ENCODE data around the gene RPS4Y2.

The RPS4Y2 gene

GRCh38 chrY:20746919-20747318 lies 9.0 kb upstream of the RPS4Y2 start:
- Histone ChIP-seq H3K36me3 (ENCODE audit: control insufficient read depth in 4 of 4, insufficient read depth in 4 of 4, low read length in 3 of 4) (no peaks in the 10 kb centered on the region), H3K9me3 (ENCODE audit: control extremely low read depth in 1 of 5, control insufficient read depth in 4 of 5, insufficient read depth in 2 of 5, low read depth in 1 of 5, low read length in 4 of 5) (no peaks in the 10 kb centered on the region), H3K27ac (ENCODE audit: insufficient read depth in 1 of 2, low read depth in 1 of 2, low read length in 2 of 2, poor library complexity in 1 of 2, severe bottlenecking in 2 of 2) (no peak overlapping the region), H3K4me3 (ENCODE audit: control insufficient read depth in 1 of 7, extremely low read depth in 1 of 7, insufficient read depth in 4 of 7, low read depth in 2 of 7, low read length in 6 of 7) (no peak overlapping the region), H3K4me1 (ENCODE audit: control extremely low read depth in 1 of 4, control insufficient read depth in 4 of 4, insufficient read depth in 4 of 4, low read length in 3 of 4) (peaks cover 0 to 36% (median 2%) of the 10 kb centered on the region in 4 experiments), H3K27me3 (replicated peaks in 2 of 5; ENCODE audit: control insufficient read depth in 4 of 5, insufficient read depth in 5 of 5, low read length in 4 of 5) (no peaks in the 10 kb centered on the region)
- CTCF ChIA-PET = no interaction called here
- no CpG with 5 or more reads among the region's 2 CpGs for WGBS (ENCODE audit: insufficient coverage)
- POLR2A ChIA-PET = no interaction called here
- DNase-seq = no peak

DNA sequence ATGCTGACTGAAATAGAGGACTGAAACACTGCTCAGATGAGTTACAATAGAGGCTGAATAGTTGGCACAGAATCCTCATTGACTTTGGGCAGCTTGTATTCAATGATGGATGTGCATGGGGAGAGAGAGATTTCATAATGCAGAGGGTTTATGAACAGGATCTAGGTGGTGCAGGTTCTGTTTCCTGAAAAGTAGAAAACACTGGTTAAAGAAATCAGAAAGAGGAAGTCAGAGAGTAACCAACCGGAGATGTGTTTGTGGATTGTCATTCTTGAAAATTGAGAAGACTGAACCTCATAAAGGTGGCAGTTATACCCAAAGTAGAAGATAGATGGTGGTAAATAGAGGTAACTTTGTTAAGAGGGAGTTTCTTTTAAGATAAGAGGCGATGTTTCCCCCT lies 8.0 kb downstream of the RPS4Y2 start:
- ChIA-PET POLR2A (no interaction called here), CTCF (interaction anchor here (1.2 kb wide), 1 partner anchor 19 kb away, joined by 3 read pairs; no protein-coding TSS in a partner anchor)
- Histone ChIP-seq H3K4me3 (ENCODE audit: control insufficient read depth in 1 of 7, extremely low read depth in 1 of 7, insufficient read depth in 4 of 7, low read depth in 2 of 7, low read length in 6 of 7) (no peak overlapping the region), H3K9me3 (ENCODE audit: control extremely low read depth in 1 of 5, control insufficient read depth in 4 of 5, insufficient read depth in 2 of 5, low read depth in 1 of 5, low read length in 4 of 5) (no peaks in the 10 kb centered on the region), H3K36me3 (ENCODE audit: control insufficient read depth in 4 of 4, insufficient read depth in 4 of 4, low read length in 3 of 4) (no peaks in the 10 kb centered on the region), H3K27ac (ENCODE audit: insufficient read depth in 1 of 2, low read depth in 1 of 2, low read length in 2 of 2, poor library complexity in 1 of 2, severe bottlenecking in 2 of 2) (no peak overlapping the region), H3K4me1 (ENCODE audit: control extremely low read depth in 1 of 4, control insufficient read depth in 4 of 4, insufficient read depth in 4 of 4, low read length in 3 of 4) (peaks cover 0 to 30% (median 0%) of the 10 kb centered on the region in 4 experiments), H3K27me3 (replicated peaks in 2 of 5; ENCODE audit: control insufficient read depth in 4 of 5, insufficient read depth in 5 of 5, low read length in 4 of 5) (no peaks in the 10 kb centered on the region)
- peak in 1 of 3 donors; percentile 50 for DNase-seq
- WGBS (ENCODE audit: insufficient coverage) = no CpG with 5 or more reads among the region's 2 CpGs

DNA sequence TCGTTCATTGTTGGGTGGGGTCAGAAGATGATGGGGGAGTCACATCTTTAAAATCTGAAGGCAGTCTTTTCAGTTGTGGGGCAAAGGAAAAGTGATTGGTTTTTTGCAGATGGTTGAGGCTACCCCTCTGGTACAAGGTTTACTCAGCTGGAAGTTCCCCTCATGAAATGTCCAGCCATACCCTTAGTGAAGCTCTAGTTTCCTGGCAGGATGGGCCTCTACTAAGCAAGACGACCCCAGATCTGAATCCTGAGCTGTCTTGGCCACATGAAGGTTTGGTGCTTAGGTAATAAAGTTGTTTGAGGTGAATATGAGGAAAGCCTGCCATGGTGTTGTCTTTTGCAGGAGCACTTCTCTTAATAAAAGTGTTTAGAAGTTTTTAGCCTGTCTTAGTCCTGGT lies 9.2 kb downstream of the RPS4Y2 start:
- no CpG with 5 or more reads among the region's 2 CpGs for WGBS (ENCODE audit: insufficient coverage)

GRCh38 chrY:20770755-20771154 lies 14.8 kb downstream of the RPS4Y2 start:
- CTCF ChIA-PET = no interaction called here
- no peak overlapping the region for H3K4me3 ChIP-seq (ENCODE audit: control insufficient read depth in 1 of 7, extremely low read depth in 1 of 7, insufficient read depth in 4 of 7, low read depth in 2 of 7, low read length in 6 of 7)
- H3K9me3 ChIP-seq (ENCODE audit: control extremely low read depth in 1 of 5, control insufficient read depth in 4 of 5, insufficient read depth in 2 of 5, low read depth in 1 of 5, low read length in 4 of 5) = no peaks in the 10 kb centered on the region
- no peaks in the 10 kb centered on the region for H3K4me1 ChIP-seq (ENCODE audit: control extremely low read depth in 1 of 4, control insufficient read depth in 4 of 4, insufficient read depth in 4 of 4, low read length in 3 of 4)
- POLR2A ChIA-PET = no interaction called here
- no peaks in the 10 kb centered on the region for H3K27me3 ChIP-seq (replicated peaks in 2 of 5; ENCODE audit: control insufficient read depth in 4 of 5, insufficient read depth in 5 of 5, low read length in 4 of 5)
- no peak for DNase-seq
- no peaks in the 10 kb centered on the region for H3K36me3 ChIP-seq (ENCODE audit: control insufficient read depth in 4 of 4, insufficient read depth in 4 of 4, low read length in 3 of 4)
- WGBS (ENCODE audit: insufficient coverage) = no CpG with 5 or more reads among the region's 3 CpGs
- H3K27ac ChIP-seq (ENCODE audit: insufficient read depth in 1 of 2, low read depth in 1 of 2, low read length in 2 of 2, poor library complexity in 1 of 2, severe bottlenecking in 2 of 2) = no peak overlapping the region

More for the DNA sequence above, 9.2 kb downstream of the RPS4Y2 start:
- ChIA-PET POLR2A (no interaction called here), CTCF (no interaction called here)
- H3K27me3 ChIP-seq (replicated peaks in 2 of 5; ENCODE audit: control insufficient read depth in 4 of 5, insufficient read depth in 5 of 5, low read length in 4 of 5) = no peaks in the 10 kb centered on the region
- peaks cover 0 to 30% (median 0%) of the 10 kb centered on the region in 4 experiments for H3K4me1 ChIP-seq (ENCODE audit: control extremely low read depth in 1 of 4, control insufficient read depth in 4 of 4, insufficient read depth in 4 of 4, low read length in 3 of 4)
- no peaks in the 10 kb centered on the region for H3K36me3 ChIP-seq (ENCODE audit: control insufficient read depth in 4 of 4, insufficient read depth in 4 of 4, low read length in 3 of 4)
- no peak for DNase-seq
- no peak overlapping the region for H3K27ac ChIP-seq (ENCODE audit: insufficient read depth in 1 of 2, low read depth in 1 of 2, low read length in 2 of 2, poor library complexity in 1 of 2, severe bottlenecking in 2 of 2)
- H3K4me3 ChIP-seq (ENCODE audit: control insufficient read depth in 1 of 7, extremely low read depth in 1 of 7, insufficient read depth in 4 of 7, low read depth in 2 of 7, low read length in 6 of 7) = no peak overlapping the region
- H3K9me3 ChIP-seq (ENCODE audit: control extremely low read depth in 1 of 5, control insufficient read depth in 4 of 5, insufficient read depth in 2 of 5, low read depth in 1 of 5, low read length in 4 of 5) = no peaks in the 10 kb centered on the region

- POLR2A ChIA-PET = no interaction called here
Observed at GRCh38 chrY:20776104-20776503, 20.2 kb downstream of the RPS4Y2 start.

DNA sequence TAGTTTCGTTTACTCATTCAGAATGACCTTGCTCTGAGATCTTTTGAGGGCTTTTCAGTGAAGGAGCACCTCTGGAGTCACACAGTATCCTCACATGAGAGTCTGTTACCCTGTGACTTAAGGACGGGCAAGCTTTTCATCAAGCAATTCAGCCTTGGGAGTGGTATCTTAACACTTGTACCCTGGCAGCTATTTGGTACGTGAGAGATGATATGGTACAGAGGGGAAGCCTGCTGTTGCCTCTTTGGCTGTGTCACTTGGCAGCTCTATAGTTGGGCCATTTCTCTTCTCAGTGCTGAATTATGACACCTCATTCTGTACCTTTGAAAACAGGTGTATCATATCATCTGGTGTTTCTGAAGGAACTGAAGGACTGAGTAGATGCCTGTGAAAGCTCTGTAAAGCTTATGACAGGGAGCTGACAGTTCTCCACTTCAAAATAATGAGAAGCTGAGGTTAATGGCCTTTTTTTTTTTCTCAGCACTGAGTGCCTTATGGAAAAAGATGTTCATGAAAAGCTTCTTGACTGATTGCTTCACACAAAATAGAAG lies 24.3 kb downstream of the RPS4Y2 start:
- CTCF ChIA-PET = no interaction called here
- Histone ChIP-seq H3K27ac (ENCODE audit: insufficient read depth in 1 of 2, low read depth in 1 of 2, low read length in 2 of 2, poor library complexity in 1 of 2, severe bottlenecking in 2 of 2) (no peak overlapping the region), H3K4me3 (ENCODE audit: control insufficient read depth in 1 of 7, extremely low read depth in 1 of 7, insufficient read depth in 4 of 7, low read depth in 2 of 7, low read length in 6 of 7) (no peak overlapping the region), H3K36me3 (ENCODE audit: control insufficient read depth in 4 of 4, insufficient read depth in 4 of 4, low read length in 3 of 4) (no peaks in the 10 kb centered on the region), H3K9me3 (ENCODE audit: control extremely low read depth in 1 of 5, control insufficient read depth in 4 of 5, insufficient read depth in 2 of 5, low read depth in 1 of 5, low read length in 4 of 5) (no peaks in the 10 kb centered on the region), H3K4me1 (ENCODE audit: control extremely low read depth in 1 of 4, control insufficient read depth in 4 of 4, insufficient read depth in 4 of 4, low read length in 3 of 4) (peaks cover 0 to 2% (median 0%) of the 10 kb centered on the region in 4 experiments), H3K27me3 (replicated peaks in 2 of 5; ENCODE audit: control insufficient read depth in 4 of 5, insufficient read depth in 5 of 5, low read length in 4 of 5) (no peaks in the 10 kb centered on the region)
- DNase-seq = no peak
- WGBS (ENCODE audit: insufficient coverage) = no CpG with 5 or more reads among the region's 3 CpGs
- POLR2A ChIA-PET = no interaction called here

More at GRCh38 chrY:20776104-20776503, 20.2 kb downstream of the RPS4Y2 start:
- Histone ChIP-seq H3K27ac (ENCODE audit: insufficient read depth in 1 of 2, low read depth in 1 of 2, low read length in 2 of 2, poor library complexity in 1 of 2, severe bottlenecking in 2 of 2) (no peak overlapping the region), H3K9me3 (ENCODE audit: control extremely low read depth in 1 of 5, control insufficient read depth in 4 of 5, insufficient read depth in 2 of 5, low read depth in 1 of 5, low read length in 4 of 5) (no peaks in the 10 kb centered on the region), H3K36me3 (ENCODE audit: control insufficient read depth in 4 of 4, insufficient read depth in 4 of 4, low read length in 3 of 4) (no peaks in the 10 kb centered on the region), H3K4me3 (ENCODE audit: control insufficient read depth in 1 of 7, extremely low read depth in 1 of 7, insufficient read depth in 4 of 7, low read depth in 2 of 7, low read length in 6 of 7) (no peak overlapping the region), H3K4me1 (ENCODE audit: control extremely low read depth in 1 of 4, control insufficient read depth in 4 of 4, insufficient read depth in 4 of 4, low read length in 3 of 4) (no peaks in the 10 kb centered on the region), H3K27me3 (replicated peaks in 2 of 5; ENCODE audit: control insufficient read depth in 4 of 5, insufficient read depth in 5 of 5, low read length in 4 of 5) (no peaks in the 10 kb centered on the region)
- no peak for DNase-seq
- WGBS (ENCODE audit: insufficient coverage) = no CpG with 5 or more reads among the region's 4 CpGs
- CTCF ChIA-PET = no interaction called here

- ChIA-PET POLR2A (no interaction called here), CTCF (no interaction called here)
- Histone ChIP-seq H3K4me1 (ENCODE audit: control extremely low read depth in 1 of 4, control insufficient read depth in 4 of 4, insufficient read depth in 4 of 4, low read length in 3 of 4) (peaks cover 0 to 4% (median 0%) of the 10 kb centered on the region in 4 experiments), H3K4me3 (ENCODE audit: control insufficient read depth in 1 of 7, extremely low read depth in 1 of 7, insufficient read depth in 4 of 7, low read depth in 2 of 7, low read length in 6 of 7) (no peak overlapping the region), H3K27me3 (replicated peaks in 2 of 5; ENCODE audit: control insufficient read depth in 4 of 5, insufficient read depth in 5 of 5, low read length in 4 of 5) (no peaks in the 10 kb centered on the region), H3K9me3 (ENCODE audit: control extremely low read depth in 1 of 5, control insufficient read depth in 4 of 5, insufficient read depth in 2 of 5, low read depth in 1 of 5, low read length in 4 of 5) (no peaks in the 10 kb centered on the region), H3K27ac (ENCODE audit: insufficient read depth in 1 of 2, low read depth in 1 of 2, low read length in 2 of 2, poor library complexity in 1 of 2, severe bottlenecking in 2 of 2) (no peak overlapping the region), H3K36me3 (ENCODE audit: control insufficient read depth in 4 of 4, insufficient read depth in 4 of 4, low read length in 3 of 4) (no peaks in the 10 kb centered on the region)
- no peak for DNase-seq
- WGBS (ENCODE audit: insufficient coverage) = no CpG with 5 or more reads among the region's 2 CpGs
Observed at GRCh38 chrY:20780776-20781175, 24.9 kb downstream of the RPS4Y2 start.
